ENCODE data around the gene ATP6V1B1. TPM values are rescaled to one million over a fixed set of nuclear protein-coding genes. Genes with fewer than 3 reads are reported as not detected.

ATP6V1B1 gene
- total and polyA plus RNA-seq, 7 donors, result 0.16 to 1.9 (median 0.66) TPM; not detected in 4

DNA sequence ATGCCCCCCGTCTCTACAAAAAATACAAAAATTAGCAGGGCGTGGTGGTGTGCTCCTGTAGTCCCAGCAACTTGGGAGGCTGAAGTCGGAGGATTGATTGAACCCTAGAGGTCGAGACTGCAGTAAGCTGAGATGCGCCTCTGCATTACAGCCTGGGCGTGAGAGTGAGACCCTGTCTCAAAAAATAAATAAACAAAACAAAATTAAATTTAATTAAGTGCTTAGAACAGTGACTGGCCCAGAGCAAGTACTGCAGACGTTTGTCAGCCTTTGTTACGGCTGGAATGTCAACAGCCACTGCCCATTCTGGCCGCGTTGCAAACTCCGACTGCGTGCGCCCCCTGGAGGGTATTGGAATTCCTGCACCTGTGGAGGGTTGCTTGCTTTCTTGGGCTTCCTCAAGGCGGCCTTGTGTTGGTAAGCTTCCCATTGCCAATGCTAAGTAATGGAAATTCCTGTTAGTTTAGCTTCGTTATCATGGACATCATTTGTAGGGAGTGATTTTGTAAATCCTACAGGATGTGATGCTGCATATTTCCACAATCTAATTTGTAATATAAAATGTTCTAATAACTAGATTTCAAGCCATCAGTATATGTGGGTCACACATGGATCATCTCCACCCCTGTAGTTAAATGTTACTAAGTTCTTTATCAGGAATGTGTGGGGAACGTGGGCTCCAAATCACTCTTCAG, 15.9 kb upstream of the ATP6V1B1 start:
- no peak overlapping the region for H3K27ac ChIP-seq
- 26 to 34% methylated on average over 16 of the region's 16 CpGs for WGBS, 2 donors
- no peaks in the 10 kb centered on the region for H3K9me3 ChIP-seq
- no peaks in the 10 kb centered on the region for H3K36me3 ChIP-seq
- TF ChIP-seq, protein P1, sequence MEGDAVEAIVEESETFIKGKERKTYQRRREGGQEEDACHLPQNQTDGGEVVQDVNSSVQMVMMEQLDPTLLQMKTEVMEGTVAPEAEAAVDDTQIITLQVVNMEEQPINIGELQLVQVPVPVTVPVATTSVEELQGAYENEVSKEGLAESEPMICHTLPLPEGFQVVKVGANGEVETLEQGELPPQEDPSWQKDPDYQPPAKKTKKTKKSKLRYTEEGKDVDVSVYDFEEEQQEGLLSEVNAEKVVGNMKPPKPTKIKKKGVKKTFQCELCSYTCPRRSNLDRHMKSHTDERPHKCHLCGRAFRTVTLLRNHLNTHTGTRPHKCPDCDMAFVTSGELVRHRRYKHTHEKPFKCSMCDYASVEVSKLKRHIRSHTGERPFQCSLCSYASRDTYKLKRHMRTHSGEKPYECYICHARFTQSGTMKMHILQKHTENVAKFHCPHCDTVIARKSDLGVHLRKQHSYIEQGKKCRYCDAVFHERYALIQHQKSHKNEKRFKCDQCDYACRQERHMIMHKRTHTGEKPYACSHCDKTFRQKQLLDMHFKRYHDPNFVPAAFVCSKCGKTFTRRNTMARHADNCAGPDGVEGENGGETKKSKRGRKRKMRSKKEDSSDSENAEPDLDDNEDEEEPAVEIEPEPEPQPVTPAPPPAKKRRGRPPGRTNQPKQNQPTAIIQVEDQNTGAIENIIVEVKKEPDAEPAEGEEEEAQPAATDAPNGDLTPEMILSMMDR (IDR thresholded peaks at IDR 0.05), result peak; percentile 31 to 76 (median 68)
- TF ChIP-seq EP300 (IDR thresholded peaks at IDR 0.05), result no peak
- intact Hi-C loops (cut with DNase I), result loop anchor here (2.0 kb wide), 1 partner anchor 49 kb away; no protein-coding TSS in a partner anchor
- peak; percentile 80 for DNase-seq
- peaks cover 0 to 44% (median 0%) of the 10 kb centered on the region in 3 donors for H3K27me3 ChIP-seq
- H3K4me3 ChIP-seq, result no peak overlapping the region
- H3K4me1 ChIP-seq, result no peaks in the 10 kb centered on the region

- 93 to 97% methylated on average over 3 of the region's 3 CpGs for WGBS, 2 donors
- DNase-seq, result peak; percentile 35
- intact Hi-C loops (cut with DNase I), result loop anchor here (2.0 kb wide), 1 partner anchor 50 kb away; no protein-coding TSS in a partner anchor
- no peak overlapping the region for H3K27ac ChIP-seq
- TF ChIP-seq EP300 (IDR thresholded peaks at IDR 0.05) (no peak), POLR2AphosphoS5 (IDR thresholded peaks at IDR 0.05) (no peak), POLR2A (IDR thresholded peaks at IDR 0.05) (no peak)
- TF ChIP-seq, protein P1 (IDR thresholded peaks at IDR 0.05), result no peak
- H3K9me3 ChIP-seq, result no peaks in the 10 kb centered on the region
- no peaks in the 10 kb centered on the region for H3K36me3 ChIP-seq
- no peaks in the 10 kb centered on the region for H3K4me1 ChIP-seq
- H3K27me3 ChIP-seq, result peaks cover 0 to 43% (median 0%) of the 10 kb centered on the region in 3 donors
- no peak overlapping the region for H3K4me3 ChIP-seq
Measured at GRCh38 chr2:70920367-70920715, 15.4 kb upstream of the ATP6V1B1 start.

- Histone ChIP-seq H3K27me3 (peaks cover 0 to 41% (median 0%) of the 10 kb centered on the region in 3 donors), H3K4me3 (no peak overlapping the region), H3K36me3 (no peaks in the 10 kb centered on the region), H3K4me1 (no peaks in the 10 kb centered on the region), H3K27ac (no peak overlapping the region), H3K9me3 (no peaks in the 10 kb centered on the region)
- TF ChIP-seq, protein P1 (IDR thresholded peaks at IDR 0.05), result no peak
- no peak for TF ChIP-seq POLR2A (IDR thresholded peaks at IDR 0.05)
- no peak for TF ChIP-seq EP300 (IDR thresholded peaks at IDR 0.05)
- TF ChIP-seq POLR2AphosphoS5 (IDR thresholded peaks at IDR 0.05), result no peak
- DNase-seq, result peak; percentile 29
- WGBS, 2 donors, result 96 to 97% methylated on average over 12 of the region's 12 CpGs
- intact Hi-C loops (cut with DNase I), result loop anchor here (2.0 kb wide), 1 partner anchor 50 kb away; no protein-coding TSS in a partner anchor
Measured at GRCh38 chr2:70921031-70921430, 14.7 kb upstream of the ATP6V1B1 start.

DNA sequence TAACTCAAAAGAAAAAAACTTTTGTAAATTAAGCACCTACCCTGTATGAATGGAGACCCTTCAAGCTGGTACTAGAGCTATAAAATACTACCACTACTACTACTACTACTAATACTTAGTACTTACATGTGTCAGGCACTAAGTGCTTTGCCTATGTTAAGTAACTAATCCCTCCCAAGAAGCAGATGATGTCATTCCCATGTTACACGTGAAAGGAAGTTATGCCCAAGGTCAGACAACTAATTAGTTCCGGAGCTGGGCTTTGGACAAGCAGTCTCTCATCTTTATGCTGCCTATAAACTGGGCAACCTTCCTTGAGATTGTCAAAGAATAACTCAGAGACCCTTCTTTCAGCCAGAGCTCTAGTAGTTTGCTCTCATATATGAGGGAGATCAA, 13.9 kb upstream of the ATP6V1B1 start:
- TF ChIP-seq POLR2AphosphoS5 (IDR thresholded peaks at IDR 0.05) (no peak), POLR2A (IDR thresholded peaks at IDR 0.05) (no peak), EP300 (IDR thresholded peaks at IDR 0.05) (no peak)
- TF ChIP-seq, protein P1 (IDR thresholded peaks at IDR 0.05), result no peak
- H3K27me3 ChIP-seq, result peaks cover 0 to 41% (median 0%) of the 10 kb centered on the region in 3 donors
- H3K27ac ChIP-seq, result no peak overlapping the region
- H3K4me1 ChIP-seq, result no peaks in the 10 kb centered on the region
- DNase-seq, result no peak
- H3K9me3 ChIP-seq, result no peaks in the 10 kb centered on the region
- no peak overlapping the region for H3K4me3 ChIP-seq
- intact Hi-C loops (cut with DNase I), result loop anchor here (2.0 kb wide), 1 partner anchor 51 kb away; no protein-coding TSS in a partner anchor
- 12 to 39% methylated on average over 2 of the region's 2 CpGs for WGBS, 2 donors
- no peaks in the 10 kb centered on the region for H3K36me3 ChIP-seq

Data from sigmoid colon (tissue), 7 donors.